Endothelial cell of umbilical vein (primary cell): ENCODE measurements around the gene SVIL. TPM values are rescaled to one million over a fixed set of nuclear protein-coding genes. Genes with fewer than 3 reads are reported as not detected.

Experiments
- BruUV-seq: library from RNA; stranded (reverse); fragments of 400-500 nt; replicated peaks from 2 replicates; lab custom pipeline; 2021; lab: Mats Ljungman, UMichigan
- CTCF ChIA-PET: fragments of 300-600, 350-600 bp; sonication (Branson Sonifier 250); formaldehyde crosslinking; loops from one replicate; lab custom pipeline; 2021; ENCODE audit warnings: antibody characterized with exemption, inconsistent platforms; lab: Charles Lee
- POLR2A ChIA-PET: fragments of 300-600, 350-600 bp; sonication (Branson Sonifier 250); formaldehyde crosslinking; loops from one replicate; lab custom pipeline; 2021; ENCODE audit warnings: antibody characterized with exemption, inconsistent platforms; lab: Charles Lee
- DNase-seq: peaks from one replicate; pipeline ENCODE4 v3.0.0-alpha.2; 2011; ENCODE audit warnings: low read depth, low spot score
- FAIRE-seq: peaks from 2 replicates; lab custom pipeline; 2011; peaks lifted over from hg19 to GRCh38; lab: Jason Lieb, UNC
- H2AFZ ChIP-seq: 2 replicates; pipeline ENCODE4 v1.6.0; 2012; ENCODE audit warnings: low read depth, low read length, control low read depth, inconsistent platforms
- H3K27ac ChIP-seq: 2 replicates; pipeline ENCODE4 v1.5.1; 2011; ENCODE audit warnings: low read depth, mild to moderate bottlenecking, control low read depth, low read length, moderate library complexity; ENCODE audit not compliant: insufficient read depth
- H3K27me3 ChIP-seq, 2 experiments: 2 replicates each; pipeline versions ENCODE4 v1.6.0 to v1.6.1; 2011; ENCODE audit warnings: low read length in 2 of 2, mixed read lengths in 1 of 2; ENCODE audit not compliant: control insufficient read depth in 2 of 2, insufficient read depth in 2 of 2
- H3K36me3 ChIP-seq, 2 experiments: 2 replicates in 1 of 2; 3 replicates in 1 of 2; pipeline ENCODE4 v1.5.1; 2011; ENCODE audit warnings: low read length in 2 of 2, mild to moderate bottlenecking in 1 of 2, moderate library complexity in 1 of 2; ENCODE audit not compliant: control insufficient read depth in 2 of 2, insufficient read depth in 2 of 2; ENCODE audit errors: extremely low read depth in 1 of 2
- H3K4me1 ChIP-seq: 3 replicates; pipeline ENCODE4 v1.5.1; 2011; ENCODE audit warnings: mild to moderate bottlenecking, low read length; ENCODE audit not compliant: control insufficient read depth, insufficient read depth; ENCODE audit errors: extremely low read depth
- H3K4me2 ChIP-seq: 2 replicates; pipeline ENCODE4 v1.6.1; 2011; ENCODE audit warnings: low read length, control low read depth, mixed read lengths; ENCODE audit not compliant: insufficient read depth
- H3K4me3 ChIP-seq, 3 experiments: fragments of 200-600 bp in 1 of 3; sonication (generic), shearing (Covaris generic) in 1 of 3; replicated peaks in 1 of 3; 2 replicates each; pipeline ENCODE4 v1.5.1; 2011 to 2016; ENCODE audit warnings: control low read depth in 3 of 3, low read length in 3 of 3, mild to moderate bottlenecking in 2 of 3, inconsistent platforms in 1 of 3, low read depth in 1 of 3, moderate library complexity in 1 of 3; ENCODE audit not compliant: insufficient read depth in 1 of 3
- H3K79me2 ChIP-seq: 2 replicates; pipeline ENCODE4 v1.6.0; 2012; ENCODE audit warnings: low read length, inconsistent platforms; ENCODE audit not compliant: control insufficient read depth, insufficient read depth
- H3K9ac ChIP-seq: replicated peaks from 2 replicates; pipeline ENCODE3; 2011; ENCODE audit warnings: low read length, control low read depth; ENCODE audit not compliant: insufficient read depth; ENCODE audit errors: extremely low read depth
- H3K9me1 ChIP-seq: replicated peaks from 3 replicates; pipeline ENCODE4 v1.6.0; 2011; ENCODE audit warnings: mild to moderate bottlenecking, low read length; ENCODE audit not compliant: control insufficient read depth, insufficient read depth; ENCODE audit errors: extremely low read depth
- H3K9me3 ChIP-seq: replicated peaks from 2 replicates; pipeline ENCODE4 v1.5.1; 2012; ENCODE audit warnings: low read length, inconsistent platforms; ENCODE audit not compliant: control insufficient read depth, insufficient read depth
- H4K20me1 ChIP-seq: replicated peaks from 2 replicates; pipeline ENCODE3; 2011; ENCODE audit warnings: mild to moderate bottlenecking, low read length; ENCODE audit not compliant: control insufficient read depth, insufficient read depth; ENCODE audit errors: extremely low read depth
- EZH2 ChIP-seq: IDR thresholded peaks from 2 replicates; pipeline ENCODE4 v1.6.1; 2012; ENCODE audit warnings: borderline replicate concordance, low read depth, mild to moderate bottlenecking, moderate library complexity, low read length, inconsistent platforms; ENCODE audit not compliant: severe bottlenecking
- FOS ChIP-seq: IDR thresholded peaks from 2 replicates; pipeline ENCODE4 v1.6.1; 2011; ENCODE audit warnings: mild to moderate bottlenecking, low read length, moderate library complexity, borderline replicate concordance; ENCODE audit not compliant: insufficient read depth
- GATA2 ChIP-seq: IDR thresholded peaks from 2 replicates; pipeline ENCODE4 v1.7.0; 2011; ENCODE audit warnings: low read depth, mild to moderate bottlenecking, moderate library complexity, mixed read lengths, low read length; ENCODE audit not compliant: insufficient read length, insufficient read depth
- JUN ChIP-seq: IDR thresholded peaks from 2 replicates; pipeline ENCODE4 v1.6.1; 2011; ENCODE audit warnings: borderline replicate concordance, low read depth; ENCODE audit not compliant: insufficient read length, insufficient read depth
- MYC ChIP-seq: IDR thresholded peaks from one replicate; pipeline ENCODE4 v1.6.1; 2011; ENCODE audit warnings: mild to moderate bottlenecking, low read depth, low read length
- POLR2A ChIP-seq: IDR thresholded peaks from 2 replicates; pipeline ENCODE4 v1.6.1; 2012; ENCODE audit warnings: low read depth, mild to moderate bottlenecking, control low read depth, low read length
- POLR2AphosphoS5 ChIP-seq: IDR thresholded peaks from 2 replicates; pipeline ENCODE4 v1.6.1; 2012; ENCODE audit warnings: low read depth, mild to moderate bottlenecking, control low read depth, low read length, moderate library complexity; ENCODE audit not compliant: insufficient read depth
- dilution Hi-C: fragments of 300-500 bp; cut with MboI; formaldehyde crosslinking; loops from one replicate; pipeline ENCODE4 v1.15.0; 2019; ENCODE audit warnings: low sequenced_read_pairs; ENCODE audit not compliant: extremely low pct_ligation_motif_present
- intact Hi-C: fragments of 100-400 bp; cut with micrococcal nuclease; formaldehyde crosslinking; loops from one replicate; pipeline ENCODE4 v1.10.0; 2022
- polyA plus RNA-seq, 4 experiments: library from polyadenylated mRNA; depleted of rRNA in 3 of 4; stranded (reverse) in 3 of 4; unstranded in 1 of 4; fragments of >200 nt; gene quantifications; 2 replicates each; pipeline versions ENCODE4 v1.2.1 to v1.2.3, GENCODE V29; 2011 to 2012; ENCODE audit warnings: missing spikeins in 1 of 4
- total RNA-seq: library from RNA; stranded (reverse); gene quantifications from 2 replicates; pipeline ENCODE4 v1.2.3, GENCODE V29; 2021
- TF ChIP-seq, protein P1 (sequence below): IDR thresholded peaks from 2 replicates; pipeline ENCODE4 v1.6.1; 2011; ENCODE audit not compliant: insufficient read depth, insufficient read length
- TF ChIP-seq, protein P2 (sequence below), 2 donors: IDR thresholded peaks; 1 replicate in 1 of 2; 2 replicates in 1 of 2; pipeline ENCODE4 v1.5.1; 2011; ENCODE audit warnings: low read length in 2 of 2, mild to moderate bottlenecking in 2 of 2, moderate library complexity in 2 of 2, control low read depth in 1 of 2, inconsistent platforms in 1 of 2, low read depth in 1 of 2; ENCODE audit not compliant: insufficient read depth in 1 of 2; ENCODE audit errors: extremely low read depth in 1 of 2

The SVIL gene
- total and polyA plus RNA-seq, 2 donors (not counting 3 experiments of a cell fraction or from before 2014, with no cell fraction given), result 22.6 to 70.7 TPM

DNA sequence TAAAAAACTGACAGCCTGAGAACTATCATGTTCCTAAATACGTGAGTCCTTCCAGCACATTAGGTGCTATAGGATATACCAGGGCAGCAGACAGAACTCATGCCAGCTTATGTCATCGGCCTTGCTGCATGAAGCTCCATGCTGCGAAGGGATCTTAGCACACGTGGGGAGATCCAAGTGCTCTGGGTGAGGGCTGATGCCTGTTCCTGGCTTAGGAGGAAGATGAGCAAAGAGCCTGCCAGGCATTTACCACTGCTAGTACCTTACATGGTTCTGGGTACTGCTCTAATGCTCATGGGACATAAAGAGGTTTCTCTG lies 43.2 kb downstream of the SVIL start:
- peaks cover 2% of the 10 kb centered on the region for H3K79me2 ChIP-seq

More for the DNA sequence above, 43.2 kb downstream of the SVIL start:
- Histone ChIP-seq H4K20me1 (no peaks in the 10 kb centered on the region), H3K4me2 (no peak overlapping the region), H3K4me3 (no peak overlapping the region), H2AFZ (no peak overlapping the region), H3K9me1 (no peaks in the 10 kb centered on the region), H3K4me1 (peaks cover 23% of the 10 kb centered on the region), H3K9ac (no peak overlapping the region), H3K27ac (no peak overlapping the region), H3K36me3 (peaks cover 0 to 5% of the 10 kb centered on the region in 2 experiments), H3K9me3 (no peaks in the 10 kb centered on the region), H3K27me3 (no peaks in the 10 kb centered on the region)
- no TSS peak for BruUV-seq
- TF ChIP-seq, protein P1, sequence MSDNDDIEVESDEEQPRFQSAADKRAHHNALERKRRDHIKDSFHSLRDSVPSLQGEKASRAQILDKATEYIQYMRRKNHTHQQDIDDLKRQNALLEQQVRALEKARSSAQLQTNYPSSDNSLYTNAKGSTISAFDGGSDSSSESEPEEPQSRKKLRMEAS, result no peak
- TF ChIP-seq POLR2AphosphoS5, result no peak
- no peak for TF ChIP-seq FOS
- TF ChIP-seq POLR2A, result no peak
- no peak for TF ChIP-seq JUN
- no peak for TF ChIP-seq MYC
- TF ChIP-seq GATA2, result no peak
- TF ChIP-seq, protein P2, sequence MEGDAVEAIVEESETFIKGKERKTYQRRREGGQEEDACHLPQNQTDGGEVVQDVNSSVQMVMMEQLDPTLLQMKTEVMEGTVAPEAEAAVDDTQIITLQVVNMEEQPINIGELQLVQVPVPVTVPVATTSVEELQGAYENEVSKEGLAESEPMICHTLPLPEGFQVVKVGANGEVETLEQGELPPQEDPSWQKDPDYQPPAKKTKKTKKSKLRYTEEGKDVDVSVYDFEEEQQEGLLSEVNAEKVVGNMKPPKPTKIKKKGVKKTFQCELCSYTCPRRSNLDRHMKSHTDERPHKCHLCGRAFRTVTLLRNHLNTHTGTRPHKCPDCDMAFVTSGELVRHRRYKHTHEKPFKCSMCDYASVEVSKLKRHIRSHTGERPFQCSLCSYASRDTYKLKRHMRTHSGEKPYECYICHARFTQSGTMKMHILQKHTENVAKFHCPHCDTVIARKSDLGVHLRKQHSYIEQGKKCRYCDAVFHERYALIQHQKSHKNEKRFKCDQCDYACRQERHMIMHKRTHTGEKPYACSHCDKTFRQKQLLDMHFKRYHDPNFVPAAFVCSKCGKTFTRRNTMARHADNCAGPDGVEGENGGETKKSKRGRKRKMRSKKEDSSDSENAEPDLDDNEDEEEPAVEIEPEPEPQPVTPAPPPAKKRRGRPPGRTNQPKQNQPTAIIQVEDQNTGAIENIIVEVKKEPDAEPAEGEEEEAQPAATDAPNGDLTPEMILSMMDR (IDR thresholded peaks at IDR 0.05; ENCODE audit: extremely low read depth in 1 of 2, insufficient read depth in 1 of 2, low read depth in 1 of 2, low read length in 2 of 2), result no peak
- TF ChIP-seq EZH2, result no peak
- FAIRE-seq, result no peak
- dilution Hi-C loops (no loop called here), intact Hi-C loops (no loop called here)
- ChIA-PET CTCF (interaction anchor here (0.6 to 3.2 kb wide), 19 partner anchors 9 to 411 kb away, joined by 3 to 17 read pairs (median 4); no protein-coding TSS in a partner anchor), POLR2A (no interaction called here)
- no peak for DNase-seq
